ENCODE measurements around the gene INSRR.

- TF ChIP-seq EP300 (IDR thresholded peaks at IDR 0.05; ENCODE audit: borderline replicate concordance) (no peak), FOXM1 (IDR thresholded peaks at IDR 0.05; ENCODE audit: borderline replicate concordance, low read depth) (no peak), TAF1 (IDR thresholded peaks at IDR 0.05; ENCODE audit: low read depth) (no peak)
Observed at GRCh38 chr1:156874142-156874541, 15.2 kb upstream of the INSRR start.
